Liver (tissue), 9 donors: ENCODE data around the gene PLOD3. TPM values are rescaled to one million over a fixed set of nuclear protein-coding genes. Genes with fewer than 3 reads are reported as not detected.
"Not testable (repeated sequence)": the region's sequence is repeated elsewhere in the genome, so short reads cannot be mapped to it uniquely, and the experiment has no call there.

Experiments used
- DNase-seq: peaks from one replicate; pipeline ENCODE4 v3.0.0-alpha.2; 2017; ENCODE audit warnings: low spot score
- H3K27ac ChIP-seq, 2 donors: one replicate each; pipeline ENCODE4 v1.7.0; 2013; ENCODE audit warnings: inconsistent platforms in 2 of 2, low read length in 2 of 2, control low read depth in 1 of 2, low read depth in 1 of 2, mild to moderate bottlenecking in 1 of 2
- H3K27me3 ChIP-seq, 4 donors: one replicate each; pipeline versions ENCODE4 v1.6.1 to v1.7.0; 2013; ENCODE audit warnings: low read length in 3 of 4, inconsistent platforms in 1 of 4, mild to moderate bottlenecking in 1 of 4, moderate library complexity in 1 of 4; ENCODE audit not compliant: control insufficient read depth in 4 of 4, insufficient read depth in 4 of 4
- H3K36me3 ChIP-seq, 4 donors: one replicate each; pipeline versions ENCODE4 v1.6.1 to v1.7.0; 2013; ENCODE audit warnings: low read length in 3 of 4, mild to moderate bottlenecking in 3 of 4, low read depth in 1 of 4, moderate library complexity in 1 of 4; ENCODE audit not compliant: control insufficient read depth in 4 of 4, insufficient read depth in 3 of 4
- H3K4me1 ChIP-seq, 4 donors: one replicate each; pipeline versions ENCODE4 v1.6.1 to v1.7.0; 2013; ENCODE audit warnings: low read length in 3 of 4, mild to moderate bottlenecking in 3 of 4, moderate library complexity in 1 of 4; ENCODE audit not compliant: control insufficient read depth in 4 of 4, insufficient read depth in 4 of 4
- H3K4me3 ChIP-seq, 3 donors: one replicate each; pipeline versions ENCODE4 v1.6.1 to v1.7.0; 2013; ENCODE audit warnings: low read length in 3 of 3, control low read depth in 1 of 3, low read depth in 1 of 3, mild to moderate bottlenecking in 1 of 3
- H3K9ac ChIP-seq, 2 donors: one replicate each; pipeline ENCODE4 v1.7.0; 2013; ENCODE audit warnings: low read length in 2 of 2, mild to moderate bottlenecking in 2 of 2, moderate library complexity in 2 of 2, control low read depth in 1 of 2, low read depth in 1 of 2
- H3K9me3 ChIP-seq, 4 donors: one replicate each; pipeline versions ENCODE4 v1.6.1 to v1.7.0; 2013; ENCODE audit warnings: low read length in 3 of 4; ENCODE audit not compliant: control insufficient read depth in 4 of 4
- ATF3 ChIP-seq: IDR thresholded peaks from 2 replicates; pipeline ENCODE4 v1.6.1; 2016; ENCODE audit warnings: antibody characterized with exemption
- CTCF ChIP-seq: fragments of 150-350 bp; IDR thresholded peaks from 2 replicates; pipeline ENCODE4 v1.5.1; 2017; ENCODE audit warnings: improper control_type of control experiment, low read depth, low read length; ENCODE audit not compliant: missing input control
- EGR1 ChIP-seq, 2 donors: IDR thresholded peaks; 2 replicates each; pipeline ENCODE4 v1.6.1; 2016 to 2018; ENCODE audit warnings: antibody characterized with exemption in 2 of 2, low read depth in 2 of 2
- FOXA1 ChIP-seq: IDR thresholded peaks from 2 replicates; pipeline ENCODE4 v1.6.1; 2016; ENCODE audit warnings: antibody characterized with exemption
- FOXA2 ChIP-seq: IDR thresholded peaks from 2 replicates; pipeline ENCODE4 v1.6.1; 2016; ENCODE audit warnings: antibody characterized with exemption
- GABPA ChIP-seq, 2 donors: IDR thresholded peaks in 1 of 2; conservative IDR thresholded peaks in 1 of 2; 2 replicates each; pipeline ENCODE4 v1.6.1; 2016; ENCODE audit warnings: antibody characterized with exemption in 2 of 2, mild to moderate bottlenecking in 1 of 2, moderate library complexity in 1 of 2
- HNF4A ChIP-seq, 2 donors: conservative IDR thresholded peaks; 2 replicates each; pipeline ENCODE4 v1.6.1; 2016; ENCODE audit warnings: antibody characterized with exemption in 2 of 2, mild to moderate bottlenecking in 2 of 2
- HNF4G ChIP-seq: IDR thresholded peaks from 2 replicates; pipeline ENCODE4 v1.6.1; 2016; ENCODE audit warnings: antibody characterized with exemption
- JUND ChIP-seq, 2 donors: IDR thresholded peaks; 2 replicates each; pipeline ENCODE4 v1.6.1; 2016; ENCODE audit warnings: antibody characterized with exemption in 2 of 2
- MAX ChIP-seq: IDR thresholded peaks from 2 replicates; pipeline ENCODE4 v1.6.1; 2016; ENCODE audit warnings: antibody characterized with exemption
- NR2F2 ChIP-seq: IDR thresholded peaks from 2 replicates; pipeline ENCODE4 v1.6.1; 2016; ENCODE audit warnings: antibody characterized with exemption
- RAD21 ChIP-seq, 2 donors: IDR thresholded peaks; 2 replicates each; pipeline ENCODE4 v1.6.1; 2016; ENCODE audit warnings: antibody characterized with exemption in 2 of 2, mild to moderate bottlenecking in 2 of 2
- REST ChIP-seq: IDR thresholded peaks from 2 replicates; pipeline ENCODE4 v1.6.1; 2016; ENCODE audit warnings: antibody characterized with exemption, mild to moderate bottlenecking
- RXRA ChIP-seq, 2 donors: IDR thresholded peaks; 2 replicates each; pipeline ENCODE4 v1.6.1; 2017 to 2018; ENCODE audit warnings: antibody characterized with exemption in 2 of 2, mild to moderate bottlenecking in 1 of 2
- TAF1 ChIP-seq: conservative IDR thresholded peaks from 2 replicates; pipeline ENCODE4 v1.6.1; 2016; ENCODE audit warnings: antibody characterized with exemption, mild to moderate bottlenecking
- YY1 ChIP-seq: IDR thresholded peaks from 2 replicates; pipeline ENCODE4 v1.6.1; 2016; ENCODE audit warnings: antibody characterized with exemption, mild to moderate bottlenecking
- ZBTB33 ChIP-seq: IDR thresholded peaks from 2 replicates; pipeline ENCODE4 v1.6.1; 2016; ENCODE audit warnings: antibody characterized with exemption
- WGBS: extraction: QIAGEN DNeasy Blood & Tissue Kit; methylation state at CpG from one replicate; pipeline ENCODE4 v1.1.7; 2013; 5-methylcytosine and 5-hydroxymethylcytosine counted together
- polyA plus RNA-seq, 2 donors: library from polyadenylated mRNA; stranded (reverse) in 1 of 2; unstranded in 1 of 2; fragments of 200-250 nt in 1 of 2; fragments of >200 nt in 1 of 2; fragmentation: Nextera tagmentation in 1 of 2; extraction: Ambion mirVana in 1 of 2; gene quantifications; one replicate each; pipeline versions ENCODE4 v1.2.1 to v1.2.3, GENCODE V29; 2013 to 2015
- total RNA-seq, 2 donors: library from RNA; depleted of rRNA; stranded (reverse); fragments of >200 nt; gene quantifications; one replicate each; pipeline ENCODE4 v1.2.3, GENCODE V29; 2014
- donor health status: healthy.
- donor health status: healthy.
- donor health status: healthy.
- donor health status: healthy.
- donor health status: healthy.

PLOD3 gene
- total and polyA plus RNA-seq, 4 donors = 19.4 to 42.9 (median 27.7) TPM

- no peak overlapping the region for H3K9ac ChIP-seq
- peaks cover 12 to 40% (median 20%) of the 10 kb centered on the region in 4 donors for H3K36me3 ChIP-seq
- H3K4me3 ChIP-seq = no peak overlapping the region
Measured at GRCh38 chr7:101206665-101207042, 10.7 kb downstream of the PLOD3 start.

GRCh38 chr7:101205901-101206664, 11.3 kb downstream of the PLOD3 start:
- peaks cover 11 to 35% (median 18%) of the 10 kb centered on the region in 4 donors for H3K36me3 ChIP-seq
- no peak for TF ChIP-seq FOXA2
- TF ChIP-seq ATF3 = no peak
- no peak for TF ChIP-seq FOXA1
- TF ChIP-seq HNF4A (conservative IDR thresholded peaks at IDR 0.05) = no peak
- no peak for TF ChIP-seq HNF4G
- no peak for TF ChIP-seq RXRA (IDR thresholded peaks at IDR 0.05)
- TF ChIP-seq ZBTB33 = no peak
- no peak for TF ChIP-seq REST
- no peak for TF ChIP-seq CTCF
- no peak for TF ChIP-seq NR2F2
- TF ChIP-seq RAD21 (IDR thresholded peaks at IDR 0.05) = no peak
- no peak for TF ChIP-seq JUND (IDR thresholded peaks at IDR 0.05)
- no peak for TF ChIP-seq GABPA (IDR thresholded peaks at IDR 0.05 in 1 of 2, conservative IDR thresholded peaks at IDR 0.05 in 1 of 2)
- no peak for TF ChIP-seq EGR1 (IDR thresholded peaks at IDR 0.05; ENCODE audit: low read depth in 2 of 2)
- TF ChIP-seq TAF1 = no peak
- TF ChIP-seq MAX = no peak
- TF ChIP-seq YY1 = no peak
- WGBS = 91% methylated on average over 32 of the region's 32 CpGs

More at GRCh38 chr7:101206665-101207042, 10.7 kb downstream of the PLOD3 start:
- no peaks in the 10 kb centered on the region for H3K27me3 ChIP-seq
- no peaks in the 10 kb centered on the region for H3K9me3 ChIP-seq
- TF ChIP-seq ATF3 = no peak
- H3K27ac ChIP-seq = no peak overlapping the region
- WGBS = 90% methylated on average over 19 of the region's 19 CpGs
- DNase-seq = no peak
- H3K4me1 ChIP-seq = peaks cover 2 to 10% (median 5%) of the 10 kb centered on the region in 4 donors

GRCh38 chr7:101203740-101204738, 13.3 kb downstream of the PLOD3 start:
- peaks cover 0 to 22% (median 10%) of the 10 kb centered on the region in 4 donors for H3K36me3 ChIP-seq
- H3K4me1 ChIP-seq = peaks cover 2 to 27% (median 15%) of the 10 kb centered on the region in 4 donors
- not testable (repeated sequence) for H3K4me3 ChIP-seq, H3K9ac ChIP-seq, H3K27ac ChIP-seq, H3K27me3 ChIP-seq, H3K9me3 ChIP-seq, DNase-seq
- WGBS = 73% methylated on average over 22 of the region's 22 CpGs

More at GRCh38 chr7:101205901-101206664, 11.3 kb downstream of the PLOD3 start:
- no peak overlapping the region for H3K9ac ChIP-seq
- no peak overlapping the region for H3K4me3 ChIP-seq
- peaks cover 2 to 14% (median 8%) of the 10 kb centered on the region in 4 donors for H3K4me1 ChIP-seq
- no peaks in the 10 kb centered on the region for H3K27me3 ChIP-seq
- H3K27ac ChIP-seq = no peak overlapping the region
- H3K9me3 ChIP-seq = no peaks in the 10 kb centered on the region
- no peak for DNase-seq
